ENCODE data around the gene D2HGDH.
"Not testable (repeated sequence)": the region's sequence is repeated elsewhere in the genome, so short reads cannot be mapped to it uniquely, and the experiment has no call there.

The D2HGDH gene

GRCh38 chr2:241768850-241769249, 34.4 kb downstream of the D2HGDH start:
- DNase-seq (ENCODE audit: low read depth in 2 of 2), result no peak

GRCh38 chr2:241769819-241770184, 35.4 kb downstream of the D2HGDH start:
- DNase-seq (ENCODE audit: low read depth in 2 of 2), result no peak

- DNase-seq (ENCODE audit: low read depth in 2 of 2), result no peak
Measured at GRCh38 chr2:241770185-241770935, 35.9 kb downstream of the D2HGDH start.

- DNase-seq (ENCODE audit: low read depth in 2 of 2), result no peak
Measured at GRCh38 chr2:241770936-241771285, 36.5 kb downstream of the D2HGDH start.

- no peak for DNase-seq (ENCODE audit: low read depth in 2 of 2)
Measured at GRCh38 chr2:241771286-241772062, 37.0 kb downstream of the D2HGDH start.

GRCh38 chr2:241772063-241772499, 37.7 kb downstream of the D2HGDH start:
- no peak for DNase-seq (ENCODE audit: low read depth in 2 of 2)

- DNase-seq (ENCODE audit: low read depth in 2 of 2), result no peak
Measured at GRCh38 chr2:241773511-241774418, 39.3 kb downstream of the D2HGDH start.

- DNase-seq (ENCODE audit: low read depth in 2 of 2), result no peak
Measured at GRCh38 chr2:241774419-241775222, 40.2 kb downstream of the D2HGDH start.

GRCh38 chr2:241775223-241776177, 41.1 kb downstream of the D2HGDH start:
- no peak for DNase-seq (ENCODE audit: low read depth in 2 of 2)

- DNase-seq (ENCODE audit: low read depth in 2 of 2), result no peak
Measured at GRCh38 chr2:241776336-241777169, 42.1 kb downstream of the D2HGDH start, which contains the start of gene GAL3ST2. TSS of gene GAL3ST2 (plus strand) at chr2:241776822. CDS start at chr2:241776956, 134 bp downstream.

- no peak for DNase-seq (ENCODE audit: low read depth in 2 of 2)
Measured at GRCh38 chr2:241777170-241777685, 42.8 kb downstream of the D2HGDH start.

GRCh38 chr2:241777686-241778627, 43.5 kb downstream of the D2HGDH start:
- no peak for DNase-seq (ENCODE audit: low read depth in 2 of 2)

GRCh38 chr2:241780939-241781569, 46.6 kb downstream of the D2HGDH start:
- no peak for DNase-seq (ENCODE audit: low read depth in 2 of 2)

- DNase-seq (ENCODE audit: low read depth in 2 of 2), result not testable (repeated sequence)
Measured at GRCh38 chr2:241782053-241782452, 47.6 kb downstream of the D2HGDH start.

GRCh38 chr2:241788135-241788534, 53.7 kb downstream of the D2HGDH start:
- no peak for DNase-seq (ENCODE audit: low read depth in 2 of 2)

- DNase-seq (ENCODE audit: low read depth in 2 of 2), result peak; percentile 26 to 33
Measured at GRCh38 chr2:241788572-241788971, 54.1 kb downstream of the D2HGDH start.

GRCh38 chr2:241791385-241791784, 57.0 kb downstream of the D2HGDH start:
- not testable (repeated sequence) for DNase-seq (ENCODE audit: low read depth in 2 of 2)
